ENCODE data around the gene EEF1A2. TPM values are rescaled to one million over a fixed set of nuclear protein-coding genes. Genes with fewer than 3 reads are reported as not detected.
A peak's percentile ranks its signal among the peaks of the same experiment; 100 is the strongest.

EEF1A2 gene
- total and polyA plus RNA-seq, 12 donors = 881 to 1,465 (median 1,307) TPM

DNA sequence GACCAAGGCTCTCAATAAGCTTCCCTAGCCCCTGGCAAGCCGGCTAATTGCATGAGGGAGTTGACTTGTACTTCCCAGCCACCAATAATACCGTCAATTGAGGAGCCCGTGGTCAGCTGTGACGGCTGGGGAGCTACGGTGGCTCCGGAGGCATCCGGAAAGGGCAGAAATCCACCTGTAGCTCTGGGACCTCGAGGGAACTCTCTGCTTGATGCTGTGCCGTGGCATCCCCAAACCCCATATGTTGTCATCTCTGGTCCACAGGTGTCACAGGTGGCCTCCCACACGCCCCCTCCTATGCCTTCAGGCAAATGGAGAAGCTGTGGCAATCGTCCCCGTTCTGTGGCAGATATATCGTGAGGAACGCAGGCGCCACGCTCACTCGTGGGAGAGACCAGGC lies 20.9 kb downstream of the EEF1A2 start:
- no peak overlapping the region for H3K27ac ChIP-seq
- H3K27me3 ChIP-seq = peaks cover 19 to 96% (median 88%) of the 10 kb centered on the region in 7 donors
- peaks cover 0 to 8% (median 4%) of the 10 kb centered on the region in 9 donors for H3K4me1 ChIP-seq
- no peaks in the 10 kb centered on the region for H3K36me3 ChIP-seq
- TF ChIP-seq, protein P1, sequence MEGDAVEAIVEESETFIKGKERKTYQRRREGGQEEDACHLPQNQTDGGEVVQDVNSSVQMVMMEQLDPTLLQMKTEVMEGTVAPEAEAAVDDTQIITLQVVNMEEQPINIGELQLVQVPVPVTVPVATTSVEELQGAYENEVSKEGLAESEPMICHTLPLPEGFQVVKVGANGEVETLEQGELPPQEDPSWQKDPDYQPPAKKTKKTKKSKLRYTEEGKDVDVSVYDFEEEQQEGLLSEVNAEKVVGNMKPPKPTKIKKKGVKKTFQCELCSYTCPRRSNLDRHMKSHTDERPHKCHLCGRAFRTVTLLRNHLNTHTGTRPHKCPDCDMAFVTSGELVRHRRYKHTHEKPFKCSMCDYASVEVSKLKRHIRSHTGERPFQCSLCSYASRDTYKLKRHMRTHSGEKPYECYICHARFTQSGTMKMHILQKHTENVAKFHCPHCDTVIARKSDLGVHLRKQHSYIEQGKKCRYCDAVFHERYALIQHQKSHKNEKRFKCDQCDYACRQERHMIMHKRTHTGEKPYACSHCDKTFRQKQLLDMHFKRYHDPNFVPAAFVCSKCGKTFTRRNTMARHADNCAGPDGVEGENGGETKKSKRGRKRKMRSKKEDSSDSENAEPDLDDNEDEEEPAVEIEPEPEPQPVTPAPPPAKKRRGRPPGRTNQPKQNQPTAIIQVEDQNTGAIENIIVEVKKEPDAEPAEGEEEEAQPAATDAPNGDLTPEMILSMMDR (IDR thresholded peaks at IDR 0.05) = no peak
- intact Hi-C loops (cut with DNase I) = loop anchor here in 1 of 10 donors (10.0 kb wide), 1 partner anchor 1683 kb away; no protein-coding TSS in a partner anchor
- H3K4me3 ChIP-seq = no peak overlapping the region
- 67 to 68% methylated on average over 17 of the region's 17 CpGs for WGBS, 2 donors
- H3K9me3 ChIP-seq = no peaks in the 10 kb centered on the region
- DNase-seq (no peak), ATAC-seq (no peak)

GRCh38 chr20:63477061-63477616 lies 21.7 kb downstream of the EEF1A2 start:
- TF ChIP-seq, protein P1 (IDR thresholded peaks at IDR 0.05) = no peak
- Histone ChIP-seq H3K4me3 (no peak overlapping the region), H3K27ac (no peak overlapping the region), H3K27me3 (peaks cover 21 to 92% (median 87%) of the 10 kb centered on the region in 7 donors), H3K4me1 (peaks cover 0 to 1% (median 1%) of the 10 kb centered on the region in 9 donors), H3K36me3 (no peaks in the 10 kb centered on the region), H3K9me3 (no peaks in the 10 kb centered on the region)
- DNase-seq = no peak
- WGBS, 2 donors = 35 to 39% methylated on average over 21 of the region's 21 CpGs
- no peak for ATAC-seq
- intact Hi-C loops (cut with DNase I) = loop anchor here in 1 of 10 donors (10.0 kb wide), 1 partner anchor 1682 kb away; no protein-coding TSS in a partner anchor

DNA sequence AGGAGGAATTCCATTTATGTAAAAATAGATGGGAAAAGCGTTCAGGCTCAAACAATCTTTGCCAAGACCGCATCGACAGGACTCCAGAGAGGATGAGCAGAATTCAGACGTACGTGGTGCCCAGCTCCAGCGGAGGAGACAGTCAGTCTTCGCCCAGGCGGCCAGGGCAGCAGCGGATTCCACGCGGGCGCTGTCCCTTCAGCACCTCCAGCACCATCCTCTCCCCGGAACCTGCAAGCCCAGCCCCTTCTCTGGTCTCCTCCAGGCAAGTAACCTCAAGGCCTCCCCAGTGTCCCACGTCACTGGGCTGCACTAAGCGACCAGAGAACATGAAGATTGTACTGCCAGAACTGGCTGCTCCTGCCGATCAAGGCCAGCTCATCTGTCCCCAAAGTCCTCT lies 23.7 kb downstream of the EEF1A2 start:
- TF ChIP-seq, protein P1 (IDR thresholded peaks at IDR 0.05) = no peak
- 6 to 7% methylated on average over 16 of the region's 16 CpGs for WGBS, 2 donors
- Histone ChIP-seq H3K9me3 (no peaks in the 10 kb centered on the region), H3K27ac (no peak overlapping the region), H3K36me3 (no peaks in the 10 kb centered on the region), H3K4me3 (no peak overlapping the region), H3K27me3 (peaks cover 27 to 94% (median 90%) of the 10 kb centered on the region in 7 donors), H3K4me1 (peaks cover 0 to 13% (median 9%) of the 10 kb centered on the region in 9 donors)
- ATAC-seq = peak in 5 of 8 donors; percentile 36 to 64 (median 54)
- no peak for DNase-seq
- intact Hi-C loops (cut with DNase I) = loop anchor here in 1 of 10 donors (10.0 kb wide), 1 partner anchor 1680 kb away; no protein-coding TSS in a partner anchor

- DNase-seq = no peak
- intact Hi-C loops (cut with DNase I) = loop anchor here in 1 of 10 donors (10.0 kb wide), 1 partner anchor 1679 kb away; no protein-coding TSS in a partner anchor
- ATAC-seq = no peak
- 33 to 40% methylated on average over 30 of the region's 30 CpGs for WGBS, 2 donors
- peak overlapping the region in 1 of 10 donors; percentile 12 for H3K4me3 ChIP-seq
- TF ChIP-seq, protein P1 (IDR thresholded peaks at IDR 0.05) = no peak
- H3K27ac ChIP-seq = no peak overlapping the region
- H3K36me3 ChIP-seq = no peaks in the 10 kb centered on the region
- no peaks in the 10 kb centered on the region for H3K9me3 ChIP-seq
- peaks cover 0 to 13% (median 9%) of the 10 kb centered on the region in 9 donors for H3K4me1 ChIP-seq
- H3K27me3 ChIP-seq = peaks cover 23 to 94% (median 90%) of the 10 kb centered on the region in 7 donors
Measured at GRCh38 chr20:63473555-63474449, 25.1 kb downstream of the EEF1A2 start.

All from heart right ventricle (tissue), 16 donors.